ENCODE results near the gene PITPNB.

The PITPNB gene

DNA sequence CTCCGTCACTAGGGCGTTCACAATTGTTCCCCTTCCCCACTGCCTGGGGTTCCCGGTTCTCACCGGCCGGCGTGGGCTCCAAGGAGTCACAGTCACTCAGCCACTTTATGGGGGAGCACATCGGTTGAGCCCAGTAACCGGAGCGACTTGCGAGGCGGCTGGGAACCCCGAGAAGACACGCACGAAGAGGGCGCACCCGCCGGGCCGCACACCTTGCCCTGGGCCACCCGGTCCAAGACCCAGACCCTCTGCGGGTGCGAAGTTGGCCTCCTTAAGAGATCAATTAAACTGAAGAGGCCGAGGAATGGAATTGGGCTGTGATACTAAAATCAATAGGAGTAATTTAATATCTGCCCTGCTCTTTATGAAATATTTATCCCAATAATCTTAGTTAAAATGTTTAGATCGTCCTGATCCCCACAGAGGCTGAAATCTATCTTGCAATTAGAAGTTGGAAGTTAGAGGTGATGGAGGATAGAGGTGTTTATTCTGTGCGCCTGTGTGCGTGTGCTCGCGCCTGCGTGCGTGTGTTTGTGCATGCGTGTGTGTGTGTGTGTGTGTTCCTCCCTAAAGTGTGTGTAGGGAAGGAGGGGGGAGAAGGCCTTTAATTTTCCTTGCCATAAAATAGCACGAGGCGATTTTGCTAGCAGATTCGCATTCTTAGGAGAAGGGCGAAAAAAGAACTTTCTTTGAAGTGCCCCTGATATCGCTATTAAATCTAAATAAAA is 116.5 kb downstream of the PITPNB start:
- DNase-seq (ENCODE audit: low read depth), result no peak

Measured in stimulated activated CD4-positive, alpha-beta T cell treated with anti-CD3 and anti-CD28 coated beads, Interleukin-2, amount 100 ng/mL, for 4 hours (primary cell).